Amygdala (tissue), 56 donors: ENCODE measurements around the gene AARS2.
A peak's percentile ranks its signal among the peaks of the same experiment; 100 is the strongest.

Source experiments
- DNase-seq, 56 donors: peaks; one replicate each; lab custom pipeline; 2025; lab: John Stamatoyannopoulos, UW

The AARS2 gene

DNA sequence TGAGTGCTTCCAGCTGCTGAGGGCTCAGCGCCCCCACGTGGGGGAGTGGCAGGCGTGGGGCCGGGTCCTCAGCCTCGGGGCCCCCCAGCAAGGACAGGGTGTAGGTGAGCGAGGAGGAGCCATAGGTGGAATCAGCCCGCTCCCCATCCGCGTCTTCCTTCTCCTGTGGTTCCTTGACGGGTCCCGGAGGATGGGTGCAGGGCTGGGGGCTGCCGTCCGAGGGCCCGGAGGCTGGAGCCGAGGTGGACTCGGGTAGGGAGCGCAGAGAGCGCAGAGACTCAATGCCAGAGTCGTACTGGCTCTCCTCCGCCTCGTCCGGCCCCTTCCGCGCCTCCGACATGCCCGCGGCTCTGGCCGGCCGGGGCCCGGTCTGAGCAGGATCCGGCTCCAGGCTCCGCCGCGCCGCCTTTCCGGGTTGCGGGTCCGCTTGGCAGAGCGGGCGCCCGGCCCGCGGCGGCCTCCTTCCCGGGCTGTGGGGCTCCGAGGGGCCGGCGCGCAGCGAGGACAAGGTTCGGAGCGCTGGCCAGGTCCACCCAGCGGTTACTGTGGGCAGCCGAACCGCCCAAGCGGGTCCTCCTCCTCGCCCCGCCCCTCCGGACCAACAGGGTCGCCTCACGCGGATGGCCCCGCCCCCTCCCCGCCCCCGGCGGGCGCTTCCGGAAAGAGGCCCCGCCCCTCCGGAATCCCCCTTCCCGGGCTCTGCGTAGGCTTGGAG lies 48.0 kb downstream of the AARS2 start, which contains the start of gene NFKBIE:
TSS of gene NFKBIE (minus strand) at position 545 of the 715 bp plus-strand sequence. CDS start at position 340, 205 bp downstream.
- DNase-seq = peak; percentile 42 to 96 (median 84)

DNA sequence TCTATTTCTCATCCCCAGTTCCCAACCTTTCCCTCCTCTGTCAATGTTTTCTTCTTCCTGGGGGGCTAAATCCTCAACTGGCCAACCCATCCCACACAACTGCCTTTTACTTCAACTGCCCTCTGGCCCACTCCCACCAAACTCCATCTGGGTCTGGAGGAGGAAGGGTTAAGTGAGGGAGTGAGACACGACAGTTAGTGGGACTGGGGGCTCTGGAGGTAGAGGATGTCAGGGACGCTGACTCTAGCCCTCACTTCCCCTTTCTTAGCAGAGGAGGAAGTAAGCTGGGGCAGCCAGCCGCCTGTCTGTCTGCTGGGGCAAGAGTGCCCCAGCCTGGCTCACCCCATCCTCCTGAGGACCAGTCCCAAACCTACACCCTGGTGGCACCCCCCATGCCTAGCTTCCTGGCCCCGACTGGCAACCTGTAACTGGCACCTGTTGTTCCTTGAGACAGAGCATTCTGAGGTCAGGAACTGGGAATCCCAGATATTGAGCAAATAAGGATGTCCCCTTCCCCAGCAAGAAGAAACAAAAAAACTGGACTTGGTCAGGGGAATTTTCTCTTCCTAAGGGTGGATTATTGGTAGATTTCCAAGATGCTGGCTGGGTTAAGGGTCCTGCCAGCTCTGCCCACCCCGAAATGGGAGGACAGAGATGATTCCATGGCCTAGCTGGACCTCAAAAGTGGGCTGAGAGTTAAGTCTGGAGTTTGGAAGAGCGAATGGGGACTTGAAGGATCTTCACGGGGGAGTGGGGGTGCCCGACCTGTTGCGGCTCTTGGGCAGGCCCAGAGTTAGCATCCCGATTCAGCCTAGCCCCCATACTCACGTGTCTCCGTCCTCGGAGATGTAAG lies 48.8 kb downstream of the AARS2 start:
- peak in 4 of 56 donors; percentile 18 to 41 (median 36) for DNase-seq

DNA sequence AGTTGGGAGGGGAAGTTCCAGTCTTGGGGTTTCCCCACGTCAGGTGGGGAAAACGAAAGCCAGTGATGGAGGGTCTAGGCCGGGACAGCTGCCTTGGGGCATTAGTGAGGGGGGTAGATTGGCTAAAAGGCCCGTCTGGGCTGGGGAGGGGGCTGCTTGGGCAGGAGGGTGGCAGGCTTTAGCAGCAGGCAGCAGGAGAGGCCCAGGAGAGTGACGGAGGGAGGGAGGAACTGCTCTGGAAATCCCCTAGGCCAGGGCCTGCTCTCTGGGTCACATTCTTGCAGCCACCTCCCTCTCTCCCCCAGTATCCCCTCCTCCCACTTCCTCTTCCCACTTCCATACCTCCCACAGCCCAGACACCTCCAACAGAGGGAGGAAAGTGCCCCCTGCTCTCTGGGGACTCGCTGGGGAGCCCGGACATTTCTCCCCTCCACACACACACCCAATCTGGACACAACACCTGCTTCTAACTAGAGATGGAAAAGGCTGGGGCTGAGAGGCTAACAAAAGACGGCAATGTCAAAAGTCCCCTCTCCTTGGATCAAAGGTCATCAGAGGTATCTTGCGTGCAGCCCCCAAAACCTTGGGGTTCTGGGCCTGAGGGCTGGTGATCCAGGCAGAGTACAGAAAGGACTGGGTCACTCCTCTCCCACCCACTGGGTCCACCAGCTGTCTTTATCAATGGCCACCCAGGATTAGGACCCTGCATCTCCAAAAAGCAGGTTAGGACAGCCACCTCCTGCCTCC lies 49.6 kb downstream of the AARS2 start:
- no peak for DNase-seq

DNA sequence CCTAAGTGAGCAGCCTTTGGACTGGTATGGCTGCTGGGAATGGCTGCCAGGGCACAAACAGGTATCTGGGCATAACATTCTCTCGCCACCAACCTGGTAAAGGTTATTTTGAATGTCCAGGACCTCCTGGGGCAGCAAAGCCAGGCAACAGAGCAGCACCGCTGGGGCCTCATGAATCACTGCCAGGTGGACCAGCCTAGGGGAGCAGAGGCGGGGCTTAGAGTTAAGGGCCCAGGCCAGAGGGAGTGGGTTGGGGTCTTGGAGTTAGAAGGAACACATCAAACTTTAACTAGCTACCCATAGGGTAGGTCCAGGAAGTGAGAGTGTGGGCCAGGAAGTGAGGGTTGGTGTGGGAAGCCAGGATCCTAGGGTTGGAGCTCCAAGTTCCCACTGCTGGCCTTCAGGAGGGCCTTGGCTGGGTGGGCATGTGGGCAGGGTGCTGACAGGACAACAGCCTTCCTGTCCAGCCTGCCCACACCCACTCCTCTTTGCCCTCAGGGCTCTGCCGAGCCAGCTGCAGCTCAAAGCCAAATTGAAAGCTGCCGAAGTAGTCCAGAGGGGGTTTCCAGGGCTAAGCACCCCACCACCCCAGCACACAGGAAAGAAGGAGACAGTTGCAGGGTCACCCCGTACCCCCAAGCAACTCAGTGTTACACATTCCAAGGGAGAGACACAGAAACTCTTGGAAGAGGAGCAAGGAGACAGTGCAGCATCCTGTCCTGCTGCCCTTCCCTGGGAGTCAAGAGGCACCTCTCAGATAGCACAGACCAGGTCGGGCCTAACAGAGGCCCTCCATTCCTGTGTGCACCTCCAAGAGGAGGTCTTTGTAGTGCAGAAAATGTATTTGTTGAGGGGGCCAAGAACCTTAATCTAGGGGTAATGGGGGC lies 50.4 kb downstream of the AARS2 start:
- no peak for DNase-seq

DNA sequence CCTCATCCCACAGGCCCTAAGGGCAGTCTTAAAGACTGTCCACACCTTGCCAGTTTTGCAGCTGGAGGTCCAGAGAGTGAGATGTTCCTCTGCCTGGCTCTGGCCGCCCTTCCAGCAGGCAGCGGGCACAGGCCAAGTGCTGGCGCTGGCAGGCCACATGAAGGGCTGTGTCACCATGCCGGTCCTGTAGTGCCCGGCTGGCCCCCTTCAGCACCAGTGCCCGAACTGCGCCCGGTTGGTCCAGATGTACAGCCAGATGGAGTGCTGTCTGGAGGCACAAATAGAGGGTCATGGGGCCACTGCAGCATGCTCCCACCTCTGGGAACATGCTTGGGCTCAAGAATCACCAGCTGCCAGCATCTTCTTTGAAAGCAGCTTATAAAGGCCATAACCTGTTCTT lies 51.6 kb downstream of the AARS2 start:
- DNase-seq = no peak

DNA sequence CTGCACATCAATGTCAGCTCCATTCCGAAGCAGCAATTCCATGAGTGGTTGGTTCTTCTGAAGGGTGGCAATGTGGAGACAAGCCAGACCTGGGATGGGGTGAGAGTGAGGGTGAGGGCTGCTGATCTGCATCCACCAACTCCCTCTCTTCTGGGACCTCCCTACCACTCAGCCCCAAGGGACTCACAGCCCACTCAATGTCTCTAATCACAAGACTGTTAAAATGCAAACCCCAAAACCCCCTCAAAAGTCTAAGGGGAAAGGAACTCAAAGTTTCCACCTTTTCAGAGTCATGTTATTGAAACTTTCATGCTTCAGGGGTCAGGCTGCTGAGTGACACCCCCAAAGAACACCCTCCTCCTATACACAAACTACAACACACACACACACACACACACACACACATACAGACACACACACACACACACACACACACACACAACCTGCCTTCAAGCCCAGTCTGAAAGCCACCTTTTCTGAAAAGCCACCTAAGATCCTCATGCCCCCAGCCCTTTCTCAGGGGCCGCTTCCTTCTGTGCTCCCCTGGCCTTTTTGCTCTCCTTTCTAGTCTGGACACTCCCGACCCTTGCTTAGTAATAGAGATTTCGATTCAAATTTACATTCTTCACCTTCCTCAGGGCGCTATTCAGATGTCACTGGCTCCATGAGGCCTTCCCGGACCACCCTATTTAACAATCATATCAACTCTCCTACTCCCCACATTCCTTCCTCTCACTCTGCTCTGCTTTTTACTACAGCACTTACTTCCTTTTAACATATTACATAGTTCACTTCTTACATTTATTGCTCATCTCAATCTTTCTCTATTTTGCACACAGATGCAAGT lies 52.5 kb downstream of the AARS2 start:
- no peak for DNase-seq

DNA sequence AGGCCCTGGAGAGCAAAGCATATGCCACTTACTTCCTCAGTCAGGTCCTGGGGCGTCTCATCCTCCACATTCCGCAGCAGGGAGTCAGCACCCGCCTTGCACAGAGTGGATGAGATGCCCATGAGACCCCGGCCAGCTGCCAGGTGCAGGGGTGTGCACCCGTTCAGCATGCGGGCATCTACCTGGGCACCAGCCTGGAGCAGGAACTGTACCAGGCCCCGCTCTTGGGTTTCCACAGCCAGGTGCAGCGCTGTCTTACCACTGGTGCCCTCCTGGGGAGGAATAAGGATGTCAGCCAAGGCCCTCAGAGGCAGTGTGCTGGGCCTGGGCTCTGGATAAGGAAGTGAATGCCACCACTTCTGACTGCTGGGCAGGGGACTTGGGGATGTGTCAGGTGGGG lies 53.1 kb downstream of the AARS2 start:
- DNase-seq = no peak

DNA sequence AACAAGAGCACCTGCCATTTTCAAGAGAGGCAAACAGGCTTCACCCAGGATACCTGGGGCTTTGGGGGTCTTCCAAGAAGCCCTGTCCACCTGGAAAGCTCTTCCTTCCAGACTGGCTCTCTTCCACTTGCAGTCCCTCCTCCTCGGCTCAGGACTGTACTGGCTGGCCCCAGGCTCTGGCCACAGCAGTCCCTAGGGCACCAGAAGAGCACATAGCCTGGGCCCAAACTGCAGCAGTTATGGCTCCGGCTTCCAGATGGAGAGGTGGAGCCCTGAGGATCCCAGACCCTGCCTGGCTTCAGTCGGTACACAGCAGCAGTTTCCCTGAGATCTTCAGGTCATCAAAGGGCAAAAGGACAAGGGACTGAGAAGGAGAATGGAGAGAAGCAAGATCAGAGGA lies 54.2 kb downstream of the AARS2 start:
- DNase-seq = no peak

DNA sequence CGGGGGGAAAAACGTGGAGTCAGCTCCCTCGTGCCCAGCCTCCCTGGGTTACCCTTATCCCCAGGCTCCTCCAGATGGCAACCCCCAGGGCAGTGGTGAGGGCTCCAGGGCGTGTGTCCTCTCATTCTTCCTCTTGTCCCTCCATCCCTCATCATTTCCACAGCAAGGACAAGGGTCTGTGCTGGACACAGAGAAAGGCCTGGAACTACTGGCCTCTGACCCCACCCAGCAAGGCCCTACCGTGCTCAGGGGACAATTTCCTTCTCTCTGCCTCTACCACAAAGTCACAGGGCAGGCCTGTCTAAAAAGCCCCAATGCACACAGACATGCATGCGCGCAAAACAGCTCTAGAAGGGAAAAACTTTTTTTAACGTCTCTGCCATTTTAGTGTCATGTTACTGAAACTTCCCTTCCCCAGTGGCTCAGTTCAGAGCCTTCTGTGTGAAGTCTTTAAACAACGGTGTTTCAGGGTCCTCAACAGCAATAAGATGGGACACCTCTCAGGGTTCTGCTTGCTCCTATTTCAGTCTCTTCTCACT lies 54.8 kb downstream of the AARS2 start:
- DNase-seq = no peak

DNA sequence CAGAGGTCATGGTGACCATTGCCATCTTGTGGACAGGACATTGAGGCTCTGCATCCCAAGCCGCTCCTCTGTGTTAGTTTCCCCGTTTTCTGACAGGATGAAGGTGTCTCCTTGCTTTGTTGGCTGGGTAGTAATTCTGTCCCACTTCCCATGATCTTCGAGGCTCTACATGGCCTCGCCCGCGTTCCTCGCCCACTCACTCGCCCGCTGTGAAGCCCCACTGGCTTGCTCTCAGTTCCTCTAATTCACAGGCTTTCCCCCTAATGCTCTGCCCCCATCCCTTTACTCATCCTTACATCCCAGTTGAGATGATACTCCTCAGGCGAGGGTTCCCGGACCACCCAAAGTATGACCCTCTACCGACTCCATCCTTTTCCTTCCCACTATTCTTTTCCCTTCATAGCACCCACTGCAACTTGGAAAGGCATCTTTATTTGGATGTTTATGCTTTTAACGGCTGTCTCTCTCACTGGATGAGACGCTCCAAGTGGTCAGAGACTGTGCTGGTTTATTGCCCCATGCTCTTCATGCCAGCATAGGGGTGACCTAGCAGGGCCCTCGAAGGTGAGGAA lies 55.3 kb downstream of the AARS2 start:
- DNase-seq = no peak

DNA sequence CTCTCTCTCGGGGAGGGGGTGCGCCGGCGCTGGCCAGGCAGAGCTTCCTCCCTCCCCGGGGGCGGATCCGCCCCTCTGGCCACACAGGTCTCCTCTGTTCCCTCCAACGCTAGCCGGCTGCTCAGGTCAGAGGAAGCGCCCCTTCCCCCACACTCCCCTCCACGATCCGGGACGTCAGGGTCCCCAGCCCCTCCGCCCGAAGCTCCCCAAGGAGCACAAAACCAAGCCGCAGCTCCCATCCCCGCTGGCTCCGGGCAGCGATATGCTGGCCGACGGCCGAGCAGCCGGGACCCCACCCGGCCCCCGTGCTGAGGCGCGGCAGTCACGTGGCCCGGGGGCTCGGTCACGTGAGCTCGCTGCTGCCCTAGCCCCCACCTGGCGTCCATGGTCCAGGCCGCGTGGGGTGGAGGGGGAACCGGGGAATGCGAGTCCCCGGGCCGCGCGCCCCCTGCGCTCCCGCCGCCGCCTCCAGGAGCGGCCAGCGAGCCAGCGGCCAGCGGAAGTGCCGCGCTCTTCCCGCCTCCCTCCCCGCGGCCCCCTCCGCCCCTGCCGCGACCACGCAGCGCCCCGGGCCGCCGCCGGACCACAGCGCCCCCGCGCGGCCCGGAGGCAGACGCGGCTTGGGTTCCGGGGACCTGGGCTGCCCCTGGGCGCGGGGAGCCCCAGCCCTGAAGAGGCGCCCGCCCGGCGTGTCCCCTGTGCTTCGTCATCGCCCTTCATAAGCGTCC lies 56.0 kb downstream of the AARS2 start, which contains the start of gene SLC35B2:
TSS of gene SLC35B2 (minus strand) at position 504 of the 728 bp plus-strand sequence. CDS start at position 386, 118 bp downstream.
- DNase-seq = peak; percentile 45 to 95 (median 86)

DNA sequence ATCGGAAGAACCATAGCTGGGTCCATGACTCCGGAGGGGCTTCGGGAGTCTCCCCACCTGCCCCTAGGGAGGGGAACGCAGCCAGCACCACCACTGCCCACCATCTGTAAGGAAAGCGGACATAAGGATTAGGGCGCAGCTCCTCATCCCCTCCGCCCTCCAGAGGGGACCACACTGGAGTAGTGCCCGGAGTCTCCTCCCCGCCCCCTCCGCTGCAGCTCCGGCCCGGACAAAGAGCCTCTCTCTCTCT lies 56.4 kb downstream of the AARS2 start:
- peak in 1 of 56 donors; percentile 91 for DNase-seq

DNA sequence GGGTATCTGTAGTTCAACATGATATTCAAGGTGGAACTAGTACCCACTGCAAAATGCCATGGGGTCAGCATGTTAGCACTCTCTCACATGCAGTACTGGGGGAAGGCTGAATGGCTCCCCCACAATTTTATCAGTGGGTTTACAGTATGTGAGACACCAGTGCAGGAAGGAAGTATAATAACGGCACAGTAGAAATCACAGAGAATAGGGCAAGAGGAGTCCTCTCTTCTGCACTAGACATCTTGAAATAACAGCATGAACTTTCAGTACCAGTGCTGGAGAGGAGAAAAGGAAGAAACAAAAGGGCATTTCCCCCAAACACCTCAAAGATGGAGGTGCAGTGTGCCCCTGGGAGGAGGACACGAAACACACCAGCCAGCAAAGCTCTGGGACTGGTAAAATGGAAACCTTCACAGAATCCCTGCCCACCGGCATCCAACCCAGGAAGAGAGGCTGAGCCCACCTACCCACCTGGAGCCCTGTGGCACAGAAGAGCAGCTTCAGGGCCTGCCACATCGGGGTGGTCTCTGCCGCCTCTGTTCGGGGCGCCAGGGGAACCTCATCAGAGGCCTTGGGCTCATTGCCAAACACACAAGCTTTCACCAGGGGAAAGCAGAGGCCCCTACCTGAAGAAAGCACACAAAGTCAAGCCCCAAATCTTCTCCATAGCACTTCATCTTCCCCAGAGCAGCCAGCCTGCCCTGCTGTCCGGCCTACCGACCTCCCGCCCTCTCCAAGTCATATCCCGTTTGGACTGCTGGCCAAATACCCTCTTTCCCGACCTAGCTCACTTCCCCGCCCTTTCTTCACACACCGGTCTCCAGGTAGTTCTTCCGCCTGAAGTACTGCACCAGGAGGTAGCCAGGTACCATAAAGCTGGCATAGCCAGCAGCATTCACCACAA lies 57.0 kb downstream of the AARS2 start:
- DNase-seq = peak in 1 of 56 donors; percentile 63

DNA sequence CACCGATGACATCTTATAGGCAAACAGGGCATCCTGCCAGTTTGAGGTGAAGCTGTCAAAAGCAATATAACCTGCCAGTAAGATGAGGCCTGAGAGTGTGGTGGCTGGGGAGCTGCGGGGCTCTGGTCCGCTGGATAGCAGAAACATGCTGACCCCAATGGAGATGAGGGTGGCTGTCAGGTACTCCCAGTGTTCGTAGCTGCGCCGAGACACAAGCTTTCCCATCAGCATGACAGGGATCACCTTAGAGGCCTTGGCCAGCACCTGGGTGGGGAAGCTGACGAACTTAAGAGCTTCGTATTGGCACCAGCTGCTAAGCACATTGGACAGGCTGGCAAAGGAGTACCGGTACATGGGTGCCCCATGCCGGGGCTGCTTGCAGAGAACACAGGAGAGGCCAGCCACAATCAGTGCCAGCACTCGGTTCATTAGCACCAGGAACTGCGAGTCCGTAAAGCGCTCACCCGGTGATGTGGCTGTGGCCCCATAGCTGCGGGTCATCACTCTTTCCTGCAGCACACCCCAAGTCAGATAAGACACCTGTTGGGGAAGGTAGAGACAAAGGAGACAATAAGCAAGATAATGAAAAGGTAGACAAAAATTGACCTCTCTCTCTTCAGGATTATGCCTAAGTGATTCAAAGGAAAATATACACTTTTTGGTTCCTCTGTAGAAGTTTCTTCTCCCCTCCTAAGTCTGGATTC lies 57.9 kb downstream of the AARS2 start:
- peak in 1 of 56 donors; percentile 51 for DNase-seq

DNA sequence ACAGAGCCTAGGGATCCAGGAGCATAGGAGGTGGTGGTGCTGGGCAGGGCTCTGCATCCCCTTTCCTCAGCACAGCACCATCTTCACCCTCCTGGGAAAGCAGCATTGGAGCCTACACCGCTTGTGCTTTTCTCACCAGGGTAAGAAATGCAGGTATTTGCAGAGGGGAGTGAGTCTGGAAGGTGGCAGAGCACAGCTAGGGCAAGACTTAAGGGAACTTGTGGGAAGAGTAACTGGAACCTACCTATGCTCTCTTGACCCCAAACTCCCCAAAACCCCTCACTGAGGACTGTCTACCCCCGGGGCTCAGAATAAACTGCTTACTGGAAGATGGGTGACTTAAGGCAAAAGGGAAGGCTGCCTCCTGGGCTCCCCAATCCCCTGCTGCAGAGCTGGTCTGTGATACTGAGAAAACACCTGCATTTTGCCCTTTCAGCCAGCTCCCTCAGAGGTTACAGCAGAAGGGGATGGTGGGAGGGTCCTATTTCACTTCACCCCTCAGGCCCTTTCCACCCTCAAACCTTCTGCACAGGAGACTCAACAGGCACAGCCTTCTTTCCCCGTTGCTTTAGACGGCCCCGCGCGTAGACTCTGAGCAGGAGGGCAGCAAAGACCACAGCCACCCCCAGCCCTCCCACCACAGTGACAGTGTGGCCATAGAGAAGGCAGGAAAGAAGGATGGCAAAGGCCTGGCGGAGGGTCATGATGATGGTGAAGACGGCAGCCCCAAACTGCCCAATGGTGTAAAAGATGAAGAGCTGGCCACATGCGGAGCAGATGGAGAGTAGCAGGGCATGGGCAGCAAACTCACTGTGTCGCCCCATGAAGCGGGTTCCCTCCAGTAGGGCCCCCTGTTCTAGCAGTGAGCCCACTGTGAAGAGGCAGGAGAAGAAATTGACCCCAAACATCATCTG lies 58.7 kb downstream of the AARS2 start:
- no peak for DNase-seq
